Right lobe of liver (tissue), 6 donors: ENCODE data around the gene HNRNPU. TPM values are rescaled to one million over a fixed set of nuclear protein-coding genes. Genes with fewer than 3 reads are reported as not detected.
A peak's percentile ranks its signal among the peaks of the same experiment; 100 is the strongest.

Experiments used
- ATAC-seq, 4 donors: fragments of 200-7000 bp; cut with Tn5 transposase; one replicate each; pipeline ENCODE4 v1.9.1; 2020; ENCODE audit warnings: mild to moderate bottlenecking in 4 of 4, moderate library complexity in 4 of 4
- DNase-seq, 3 donors: peaks; one replicate each; pipeline ENCODE4 v3.0.0-alpha.2; 2020
- H3K27ac ChIP-seq, 3 donors: fragments of 200-600 bp; one replicate each; pipeline ENCODE4 v1.8.0; 2022
- H3K27me3 ChIP-seq, 2 donors: fragments of 200-600 bp; one replicate each; pipeline ENCODE4 v1.8.0; 2022
- H3K36me3 ChIP-seq, 4 donors: fragments of 200-600 bp; sonication (generic) in 1 of 4; one replicate each; pipeline versions ENCODE4 v1.5.1 to v1.8.0; 2017 to 2022; ENCODE audit warnings: control low read depth in 1 of 4
- H3K4me1 ChIP-seq, 4 donors: fragments of 200-600 bp; sonication (generic) in 1 of 4; one replicate each; pipeline versions ENCODE4 v1.5.1 to v1.8.0; 2017 to 2022; ENCODE audit warnings: control low read depth in 1 of 4
- H3K4me3 ChIP-seq, 3 donors: fragments of 200-600 bp; one replicate each; pipeline ENCODE4 v1.8.0; 2022
- H3K9me3 ChIP-seq, 4 donors: fragments of 200-600 bp; sonication (generic) in 1 of 4; one replicate each; pipeline versions ENCODE4 v1.5.1 to v1.8.0; 2017 to 2022; ENCODE audit warnings: control low read depth in 1 of 4
- CTCF ChIP-seq, 4 donors: fragments of 200-600 bp in 3 of 4; fragments of 450-650 bp in 1 of 4; IDR thresholded peaks; one replicate each; pipeline versions ENCODE4 v1.5.1 to v1.8.0; 2016 to 2022; ENCODE audit warnings: antibody characterized with exemption in 4 of 4, mild to moderate bottlenecking in 2 of 4
- POLR2A ChIP-seq: fragments of 450-650 bp; IDR thresholded peaks from one replicate; pipeline ENCODE4 v1.6.1; 2017; ENCODE audit warnings: antibody characterized with exemption, mild to moderate bottlenecking
- WGBS: methylation state at CpG from one replicate; pipeline ENCODE4 v1.1.6; 2018; ENCODE audit warnings: low coverage, low lambda C conversion rate; ENCODE audit not compliant: insufficient coverage; ENCODE audit errors: missing lambda C conversion rate; 5-methylcytosine and 5-hydroxymethylcytosine counted together
- intact Hi-C, 2 donors: fragments of 100-400 bp; cut with DNase I; formaldehyde crosslinking; loops; one replicate each; pipeline versions ENCODE4 v1.11.2 to v1.14.1; 2022
- total RNA-seq, 6 experiments: library from RNA; depleted of rRNA in 2 of 6; stranded (reverse); fragments of >200 nt in 2 of 6; fragmentation: NEBNext Ultra II Directional in 3 of 6; extraction: Animal tissue kit (Norgen Biotek cat#: 25700) in 3 of 6; gene quantifications; one replicate each; pipeline versions ENCODE4 v1.1.0 to v1.2.4, GENCODE V29; 2016 to 2023
- donor health status: DM: no; HTN: yes; CAD: no.
- donor health status: DM: no; HTN: no; CAD: no.
- donor health status: DM: no; HTN: no; CAD: no.
- donor health status: DM: no; HTN: yes; CAD: no.
- donor health status: DM: no; HTN: yes; CAD: no.

HNRNPU gene
- total RNA-seq, 6 experiments from 2014 or later: 73.3 to 183 (median 121) TPM

- H3K36me3 ChIP-seq: peaks cover 0 to 42% (median 15%) of the 10 kb centered on the region in 4 donors
Observed at GRCh38 chr1:244840219-244840794, 24.0 kb downstream of the HNRNPU start.

GRCh38 chr1:244839656-244840055 lies 24.7 kb downstream of the HNRNPU start:
- H3K27me3 ChIP-seq: no peaks in the 10 kb centered on the region
- H3K9me3 ChIP-seq: no peaks in the 10 kb centered on the region
- TF ChIP-seq CTCF (IDR thresholded peaks at IDR 0.05) (no peak), POLR2A (no peak)
- WGBS: 74% methylated on average over 2 of the region's 2 CpGs
- intact Hi-C loops: no loop called here
- peaks cover 0 to 36% (median 14%) of the 10 kb centered on the region in 4 donors for H3K36me3 ChIP-seq
- H3K4me1 ChIP-seq: peaks cover 0 to 34% (median 2%) of the 10 kb centered on the region in 4 donors
- H3K27ac ChIP-seq: no peak overlapping the region
- no peak for DNase-seq
- H3K4me3 ChIP-seq: no peak overlapping the region
- no peak for ATAC-seq

More at GRCh38 chr1:244840219-244840794, 24.0 kb downstream of the HNRNPU start:
- no peak overlapping the region for H3K4me3 ChIP-seq
- TF ChIP-seq CTCF (IDR thresholded peaks at IDR 0.05) (no peak), POLR2A (no peak)
- no peaks in the 10 kb centered on the region for H3K27me3 ChIP-seq
- H3K4me1 ChIP-seq: peaks cover 0 to 34% (median 2%) of the 10 kb centered on the region in 4 donors
- intact Hi-C loops: no loop called here
- H3K27ac ChIP-seq: peak overlapping the region in 1 of 3 donors; percentile 1
- DNase-seq (no peak), ATAC-seq (no peak)
- 78% methylated on average over 5 of the region's 5 CpGs for WGBS
- H3K9me3 ChIP-seq: no peaks in the 10 kb centered on the region

- H3K36me3 ChIP-seq: peaks cover 0 to 16% (median 5%) of the 10 kb centered on the region in 4 donors
- H3K27me3 ChIP-seq: no peaks in the 10 kb centered on the region
- no peak for DNase-seq
- H3K27ac ChIP-seq: peak overlapping the region in 1 of 3 donors; percentile 94
- peaks cover 0 to 37% (median 2%) of the 10 kb centered on the region in 4 donors for H3K4me1 ChIP-seq
- TF ChIP-seq CTCF (IDR thresholded peaks at IDR 0.05) (no peak), POLR2A (no peak)
- 79% methylated on average over 5 of the region's 5 CpGs for WGBS
- H3K4me3 ChIP-seq: no peak overlapping the region
- intact Hi-C loops: no loop called here
- H3K9me3 ChIP-seq: no peaks in the 10 kb centered on the region
- ATAC-seq: no peak
Observed at GRCh38 chr1:244837597-244838258, 26.6 kb downstream of the HNRNPU start.

GRCh38 chr1:244836584-244836983 lies 27.8 kb downstream of the HNRNPU start:
- no peak for TF ChIP-seq POLR2A
- no peak for TF ChIP-seq CTCF (IDR thresholded peaks at IDR 0.05)
- ATAC-seq (no peak), DNase-seq (no peak)
- Histone ChIP-seq H3K27ac (peak overlapping the region in 2 of 3 donors; percentile 94 to 97), H3K4me1 (peaks cover 0 to 28% (median 2%) of the 10 kb centered on the region in 4 donors), H3K4me3 (peak overlapping the region; percentile 69 to 75 (median 70)), H3K36me3 (peaks cover 0 to 6% (median 2%) of the 10 kb centered on the region in 4 donors), H3K9me3 (no peaks in the 10 kb centered on the region), H3K27me3 (no peaks in the 10 kb centered on the region)
- WGBS: 7% methylated on average over 3 of the region's 3 CpGs
- intact Hi-C loops: no loop called here
